ENCODE results near the gene ACSF2.

Gene ACSF2

GRCh38 chr17:50520483-50520882 lies 94.5 kb downstream of the ACSF2 start:
- in situ Hi-C loops (cut with HindIII; ENCODE audit: low sequenced_read_pairs): no loop called here
- no peak overlapping the region for H3K4me3 ChIP-seq (ENCODE audit: low read depth, low read length)

DNA sequence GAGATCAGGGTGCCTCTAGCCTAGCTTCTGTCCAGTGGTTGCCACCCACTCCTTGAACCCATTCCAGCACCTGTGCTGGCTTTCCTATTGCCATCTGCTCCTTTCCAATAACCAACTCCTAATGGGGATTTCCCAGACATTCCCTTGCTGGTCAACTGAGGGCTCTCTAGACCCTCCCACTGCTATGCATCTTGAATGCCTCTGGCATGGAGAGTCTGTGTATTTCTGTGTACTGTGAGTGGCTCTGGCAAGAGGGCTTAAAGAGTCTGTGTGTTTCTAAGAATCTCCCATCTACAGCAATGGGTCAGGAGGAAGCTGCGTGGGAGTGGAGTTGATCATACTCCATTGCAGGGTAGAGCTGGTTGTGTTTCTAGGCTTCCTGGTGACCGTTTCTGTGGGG lies 95.5 kb downstream of the ACSF2 start:
- in situ Hi-C loops (cut with HindIII; ENCODE audit: low sequenced_read_pairs): no loop called here
- H3K4me3 ChIP-seq (ENCODE audit: low read depth, low read length): no peak overlapping the region
- DNase-seq (ENCODE audit: low read depth): no peak
- TF ChIP-seq, protein P1, sequence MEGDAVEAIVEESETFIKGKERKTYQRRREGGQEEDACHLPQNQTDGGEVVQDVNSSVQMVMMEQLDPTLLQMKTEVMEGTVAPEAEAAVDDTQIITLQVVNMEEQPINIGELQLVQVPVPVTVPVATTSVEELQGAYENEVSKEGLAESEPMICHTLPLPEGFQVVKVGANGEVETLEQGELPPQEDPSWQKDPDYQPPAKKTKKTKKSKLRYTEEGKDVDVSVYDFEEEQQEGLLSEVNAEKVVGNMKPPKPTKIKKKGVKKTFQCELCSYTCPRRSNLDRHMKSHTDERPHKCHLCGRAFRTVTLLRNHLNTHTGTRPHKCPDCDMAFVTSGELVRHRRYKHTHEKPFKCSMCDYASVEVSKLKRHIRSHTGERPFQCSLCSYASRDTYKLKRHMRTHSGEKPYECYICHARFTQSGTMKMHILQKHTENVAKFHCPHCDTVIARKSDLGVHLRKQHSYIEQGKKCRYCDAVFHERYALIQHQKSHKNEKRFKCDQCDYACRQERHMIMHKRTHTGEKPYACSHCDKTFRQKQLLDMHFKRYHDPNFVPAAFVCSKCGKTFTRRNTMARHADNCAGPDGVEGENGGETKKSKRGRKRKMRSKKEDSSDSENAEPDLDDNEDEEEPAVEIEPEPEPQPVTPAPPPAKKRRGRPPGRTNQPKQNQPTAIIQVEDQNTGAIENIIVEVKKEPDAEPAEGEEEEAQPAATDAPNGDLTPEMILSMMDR (IDR thresholded peaks at IDR 0.05; ENCODE audit: low read depth, low read length, missing control alignments): no peak

More at GRCh38 chr17:50520483-50520882, 94.5 kb downstream of the ACSF2 start:
- TF ChIP-seq, protein P1 (IDR thresholded peaks at IDR 0.05; ENCODE audit: low read depth, low read length, missing control alignments): no peak
- no peak for DNase-seq (ENCODE audit: low read depth)

DNA sequence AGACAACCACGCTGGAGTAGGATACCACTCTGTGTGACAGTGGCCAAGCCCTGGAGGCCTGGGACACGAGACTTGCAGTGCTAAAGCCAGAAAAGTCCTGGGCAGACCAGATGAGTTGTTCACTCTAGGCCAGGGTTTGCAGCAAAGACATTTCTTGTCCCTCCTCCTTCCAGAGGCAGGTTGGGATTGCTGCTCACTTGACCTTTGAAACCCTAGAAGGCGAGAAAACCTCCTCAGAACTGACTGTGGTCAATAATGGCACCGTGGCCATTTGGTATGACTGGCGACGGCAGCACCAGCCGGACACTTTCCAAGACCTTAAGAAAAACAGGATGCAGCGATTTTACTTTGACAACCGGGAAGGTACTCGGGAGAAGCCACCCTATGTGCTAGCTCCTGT lies 96.7 kb downstream of the ACSF2 start:
- TF ChIP-seq, protein P1 (IDR thresholded peaks at IDR 0.05; ENCODE audit: low read depth, low read length, missing control alignments): no peak
- H3K4me3 ChIP-seq (ENCODE audit: low read depth, low read length): no peak overlapping the region
- in situ Hi-C loops (cut with HindIII; ENCODE audit: low sequenced_read_pairs): no loop called here
- no peak for DNase-seq (ENCODE audit: low read depth)

- in situ Hi-C loops (cut with HindIII; ENCODE audit: low sequenced_read_pairs): no loop called here
- H3K4me3 ChIP-seq (ENCODE audit: low read depth, low read length): no peak overlapping the region
- TF ChIP-seq, protein P1 (IDR thresholded peaks at IDR 0.05; ENCODE audit: low read depth, low read length, missing control alignments): no peak
- DNase-seq (ENCODE audit: low read depth): no peak
Observed at GRCh38 chr17:50523208-50523607, 97.2 kb downstream of the ACSF2 start.
